HepG2 (cell line): Measurements from ENCODE around the gene C6orf132. TPM values are rescaled to one million over a fixed set of nuclear protein-coding genes. Genes with fewer than 3 reads are reported as not detected.

ENCODE experiments used
- ATAC-seq: fragments of 200-7000 bp; cut with Tn5 transposase; 3 replicates; pipeline ENCODE4 v1.9.1; 2020; ENCODE audit warnings: mild to moderate bottlenecking, moderate library complexity
- BruUV-seq: library from RNA; stranded (reverse); fragments of 400-500 nt; replicated peaks from 2 replicates; lab custom pipeline; 2021; lab: Mats Ljungman, UMichigan
- CTCF ChIA-PET: fragments of 300-600 bp; formaldehyde crosslinking; extraction: SDS; loops from one replicate; lab custom pipeline; 2021; ENCODE audit warnings: low total read pairs, inconsistent platforms, low intra/inter-chr PET ratio; lab: Yijun Ruan, JAX
- POLR2A ChIA-PET: fragments of 350-600 bp; sonication (Branson Sonifier 250); formaldehyde crosslinking; loops from one replicate; lab custom pipeline; 2020; ENCODE audit warnings: antibody characterized with exemption, inconsistent platforms; lab: Yijun Ruan, JAX
- DNase-seq: peaks from one replicate; pipeline ENCODE4 v3.0.0-alpha.2; 2015; ENCODE audit warnings: low spot score
- FAIRE-seq: peaks from 3 replicates; lab custom pipeline; 2011; peaks lifted over from hg19 to GRCh38; lab: Jason Lieb, UNC
- H2AFZ ChIP-seq: one replicate; pipeline ENCODE4 v1.6.1; 2011; ENCODE audit warnings: low read length, inconsistent platforms
- H3K27ac ChIP-seq: fragments of 300-600 bp; 3 replicates; pipeline ENCODE4 v1.8.0; 2011; ENCODE audit warnings: mixed run types, mild to moderate bottlenecking, mixed read lengths, low read length, inconsistent platforms; ENCODE audit not compliant: insufficient read depth; ENCODE audit errors: extremely low read length
- H3K27me3 ChIP-seq, 2 experiments: fragments of 200-600 bp in 1 of 2; 2 replicates in 1 of 2; 3 replicates in 1 of 2; pipeline versions ENCODE4 v1.6.0 to v1.8.0; 2011; ENCODE audit warnings: low read length in 2 of 2, mild to moderate bottlenecking in 2 of 2, moderate library complexity in 2 of 2, inconsistent platforms in 1 of 2; ENCODE audit not compliant: insufficient read depth in 2 of 2, control insufficient read depth in 1 of 2
- H3K36me3 ChIP-seq, 2 experiments: fragments of 200-600 bp in 1 of 2; replicated peaks in 1 of 2; 2 replicates in 1 of 2; 3 replicates in 1 of 2; pipeline versions ENCODE4 v1.5.1 to v1.8.0; 2011; ENCODE audit warnings: low read length in 2 of 2, inconsistent platforms in 1 of 2; ENCODE audit not compliant: insufficient read depth in 2 of 2, control insufficient read depth in 1 of 2
- H3K4me1 ChIP-seq: 2 replicates; pipeline ENCODE4 v1.5.1; 2012; ENCODE audit warnings: low read length, inconsistent platforms; ENCODE audit not compliant: insufficient read depth
- H3K4me2 ChIP-seq: 2 replicates; pipeline ENCODE4 v1.6.0; 2011; ENCODE audit warnings: low read depth, low read length, inconsistent platforms
- H3K4me3 ChIP-seq, 3 experiments: fragments of 200-600 bp in 1 of 3; sonication (generic), shearing (Covaris generic) in 1 of 3; replicated peaks in 1 of 3; 2 replicates each; pipeline ENCODE4 v1.5.1; 2011 to 2016; ENCODE audit warnings: low read length in 3 of 3, inconsistent platforms in 2 of 3, low read depth in 2 of 3, mild to moderate bottlenecking in 2 of 3, control low read depth in 1 of 3, mixed read lengths in 1 of 3; ENCODE audit not compliant: insufficient read depth in 1 of 3
- H3K79me2 ChIP-seq: one replicate; pipeline ENCODE4 v1.6.1; 2011; ENCODE audit warnings: low read length, inconsistent platforms; ENCODE audit not compliant: insufficient read depth
- H3K9ac ChIP-seq: 2 replicates; pipeline ENCODE4 v1.6.0; 2011; ENCODE audit warnings: mild to moderate bottlenecking, low read depth, low read length, inconsistent platforms; ENCODE audit not compliant: insufficient read depth
- H3K9me3 ChIP-seq: 2 replicates; pipeline ENCODE4 v1.5.1; 2012; ENCODE audit warnings: mild to moderate bottlenecking, low read length
- H4K20me1 ChIP-seq: 2 replicates; pipeline ENCODE4 v1.6.0; 2011; ENCODE audit warnings: inconsistent platforms, mild to moderate bottlenecking, low read length, moderate library complexity; ENCODE audit not compliant: insufficient read depth
- EHMT2 ChIP-seq: fragments of 200-600 bp; sonication (generic); IDR thresholded peaks from 2 replicates; pipeline ENCODE4 v1.7.0; 2017; ENCODE audit warnings: antibody characterized with exemption, low read depth, low read length, borderline replicate concordance
- FOXA3 ChIP-seq: IDR thresholded peaks from 2 replicates; pipeline ENCODE4 v1.6.1; 2016; ENCODE audit warnings: missing genetic modification reagents, missing compliant biosample characterization
- KAT8 ChIP-seq: IDR thresholded peaks from 2 replicates; pipeline ENCODE4 v1.6.1; 2016; ENCODE audit warnings: missing genetic modification reagents, missing compliant biosample characterization
- KDM2A ChIP-seq: sonication (generic); formaldehyde crosslinking; IDR thresholded peaks from 2 replicates; pipeline ENCODE4 v1.4.0; 2020; ENCODE audit warnings: low read depth, missing genetic modification reagents, borderline replicate concordance
- KDM5A ChIP-seq: fragments of 200-600 bp; sonication (generic); IDR thresholded peaks from 2 replicates; pipeline ENCODE4 v1.7.0; 2018; ENCODE audit warnings: antibody characterized with exemption, mild to moderate bottlenecking, low read length, borderline replicate concordance
- PRDM4 ChIP-seq: sonication (generic); formaldehyde crosslinking; IDR thresholded peaks from 2 replicates; pipeline ENCODE4 v1.9.0; 2021; ENCODE audit warnings: missing genetic modification reagents, borderline replicate concordance
- RFXANK ChIP-seq: IDR thresholded peaks from 2 replicates; pipeline ENCODE4 v1.6.1; 2016
- SOX13 ChIP-seq, 3 experiments: fragments of 450-650 bp in 1 of 3; sonication (generic) in 1 of 3; formaldehyde crosslinking in 1 of 3; IDR thresholded peaks in 2 of 3; conservative IDR thresholded peaks in 1 of 3; 2 replicates each; pipeline versions ENCODE4 v1.5.0 to v1.6.1; 2016 to 2020; ENCODE audit warnings: antibody characterized with exemption in 1 of 3, mild to moderate bottlenecking in 1 of 3, missing compliant biosample characterization in 1 of 3, missing genetic modification reagents in 1 of 3, moderate library complexity in 1 of 3
- TCF7L2 ChIP-seq: IDR thresholded peaks from 2 replicates; pipeline ENCODE4 v1.6.1; 2011; ENCODE audit warnings: mild to moderate bottlenecking, low read depth, low read length, moderate library complexity
- TOPORS ChIP-seq: sonication (generic); formaldehyde crosslinking; IDR thresholded peaks from 2 replicates; pipeline ENCODE4 v1.8.0; 2023; ENCODE audit warnings: mild to moderate bottlenecking, missing genetic modification reagents
- ZNF20 ChIP-seq: sonication (generic); formaldehyde crosslinking; IDR thresholded peaks from 2 replicates; pipeline ENCODE4 v1.4.0; 2020; ENCODE audit warnings: mild to moderate bottlenecking, moderate library complexity, missing genetic modification reagents
- ZNF281 ChIP-seq: sonication (generic); formaldehyde crosslinking; IDR thresholded peaks from 2 replicates; pipeline ENCODE4 v1.4.0; 2020; ENCODE audit warnings: missing genetic modification reagents, borderline replicate concordance
- ZNF674 ChIP-seq: sonication (generic); formaldehyde crosslinking; IDR thresholded peaks from 2 replicates; pipeline ENCODE4 v1.5.0; 2020; ENCODE audit warnings: low read depth, mild to moderate bottlenecking, missing genetic modification reagents
- WGBS: methylation state at CpG from one replicate; pipeline ENCODE4 v1.1.6; 2017; ENCODE audit warnings: low lambda C conversion rate; 5-methylcytosine and 5-hydroxymethylcytosine counted together
- in situ Hi-C: cut with HindIII; loops from 2 replicates; pipeline ENCODE4 v1.10.0; 2017; ENCODE audit warnings: low pct_unique_long_range_greater_than_20kb; ENCODE audit not compliant: extremely low pct_ligation_motif_present
- intact Hi-C: fragments of 100-400 bp; cut with micrococcal nuclease; formaldehyde crosslinking; loops from one replicate; pipeline ENCODE4 v1.10.0; 2022; ENCODE audit not compliant: unreplicated experiment
- polyA plus RNA-seq, 8 experiments: library from polyadenylated mRNA; depleted of rRNA in 3 of 8; stranded (reverse) in 7 of 8; unstranded in 1 of 8; fragments of >200 nt; fragmentation: Illumina TruSeq in 4 of 8; extraction: Trizol in 4 of 8; gene quantifications; 2 replicates each; pipeline versions ENCODE4 v1.2.1 to v1.2.3, GENCODE V29; 2011 to 2016; ENCODE audit warnings: low read depth in 4 of 8, missing spikeins in 1 of 8, mixed read lengths in 1 of 8; ENCODE audit not compliant: insufficient read depth in 1 of 8
- total RNA-seq, 5 experiments: library from RNA; depleted of rRNA; stranded (reverse); fragments of >200 nt; fragmentation: Illumina TruSeq; extraction: Trizol; gene quantifications; 2 replicates each; pipeline ENCODE4 v1.2.3, GENCODE V29; 2016; ENCODE audit warnings: low read depth in 1 of 5
- TF ChIP-seq, protein P1 (sequence below): sonication (generic); formaldehyde crosslinking; IDR thresholded peaks from 2 replicates; pipeline ENCODE4 v1.4.0; 2020; ENCODE audit warnings: missing genetic modification reagents

C6orf132 gene
- total and polyA plus RNA-seq, 2 of the 13 experiments (the other 11 are each of a cell fraction or from before 2014, with no cell fraction given), result 0.78 to 3.0 TPM

DNA sequence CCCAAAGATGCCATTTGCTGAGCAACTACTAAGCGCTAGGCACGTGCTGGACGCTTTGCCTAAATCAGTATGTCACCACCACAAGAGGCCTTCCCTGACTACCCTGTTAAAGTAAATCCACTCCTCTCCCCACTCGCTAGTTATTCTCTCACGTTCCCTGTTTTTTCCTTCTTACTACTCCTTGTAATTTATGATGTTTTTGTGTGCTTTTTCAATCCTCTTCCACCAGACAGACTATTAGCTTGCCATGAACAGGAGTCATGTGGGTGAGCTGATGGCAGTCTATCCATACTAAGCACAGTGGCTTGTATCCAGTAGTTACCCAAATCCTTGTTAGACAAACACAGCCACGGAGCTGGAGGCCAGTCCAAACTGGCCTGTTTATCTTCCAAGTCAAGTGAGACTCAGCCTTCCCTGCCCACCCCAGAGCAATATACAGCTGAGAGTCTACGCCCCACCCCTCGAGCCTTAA lies 41.2 kb downstream of the C6orf132 start:
- Histone ChIP-seq H3K4me3 (no peak overlapping the region), H3K27ac (no peak overlapping the region)
- 50% methylated on average over 8 of the region's 8 CpGs for WGBS
- TF ChIP-seq RFXANK (CRISPR knock-in tag), result no peak
- TF ChIP-seq TOPORS (CRISPR knock-in tag), result no peak
- no peak for TF ChIP-seq KDM5A
- no peak for TF ChIP-seq TCF7L2
- peak; percentile 35 for TF ChIP-seq FOXA3
- no peak for TF ChIP-seq EHMT2
- TF ChIP-seq ZNF281 (CRISPR knock-in tag), result no peak
- no peak for TF ChIP-seq KAT8 (CRISPR knock-in tag)
- TF ChIP-seq SOX13 (IDR thresholded peaks at IDR 0.05), result no peak
- TF ChIP-seq SOX13 (CRISPR knock-in tag; conservative IDR thresholded peaks at IDR 0.05 in 1 of 2, IDR thresholded peaks at IDR 0.05 in 1 of 2), result 0 out of 4 replicates have a peak, but pooled peaks of 1 of the 2 experiments have one; percentile 14
- TF ChIP-seq, protein P1, sequence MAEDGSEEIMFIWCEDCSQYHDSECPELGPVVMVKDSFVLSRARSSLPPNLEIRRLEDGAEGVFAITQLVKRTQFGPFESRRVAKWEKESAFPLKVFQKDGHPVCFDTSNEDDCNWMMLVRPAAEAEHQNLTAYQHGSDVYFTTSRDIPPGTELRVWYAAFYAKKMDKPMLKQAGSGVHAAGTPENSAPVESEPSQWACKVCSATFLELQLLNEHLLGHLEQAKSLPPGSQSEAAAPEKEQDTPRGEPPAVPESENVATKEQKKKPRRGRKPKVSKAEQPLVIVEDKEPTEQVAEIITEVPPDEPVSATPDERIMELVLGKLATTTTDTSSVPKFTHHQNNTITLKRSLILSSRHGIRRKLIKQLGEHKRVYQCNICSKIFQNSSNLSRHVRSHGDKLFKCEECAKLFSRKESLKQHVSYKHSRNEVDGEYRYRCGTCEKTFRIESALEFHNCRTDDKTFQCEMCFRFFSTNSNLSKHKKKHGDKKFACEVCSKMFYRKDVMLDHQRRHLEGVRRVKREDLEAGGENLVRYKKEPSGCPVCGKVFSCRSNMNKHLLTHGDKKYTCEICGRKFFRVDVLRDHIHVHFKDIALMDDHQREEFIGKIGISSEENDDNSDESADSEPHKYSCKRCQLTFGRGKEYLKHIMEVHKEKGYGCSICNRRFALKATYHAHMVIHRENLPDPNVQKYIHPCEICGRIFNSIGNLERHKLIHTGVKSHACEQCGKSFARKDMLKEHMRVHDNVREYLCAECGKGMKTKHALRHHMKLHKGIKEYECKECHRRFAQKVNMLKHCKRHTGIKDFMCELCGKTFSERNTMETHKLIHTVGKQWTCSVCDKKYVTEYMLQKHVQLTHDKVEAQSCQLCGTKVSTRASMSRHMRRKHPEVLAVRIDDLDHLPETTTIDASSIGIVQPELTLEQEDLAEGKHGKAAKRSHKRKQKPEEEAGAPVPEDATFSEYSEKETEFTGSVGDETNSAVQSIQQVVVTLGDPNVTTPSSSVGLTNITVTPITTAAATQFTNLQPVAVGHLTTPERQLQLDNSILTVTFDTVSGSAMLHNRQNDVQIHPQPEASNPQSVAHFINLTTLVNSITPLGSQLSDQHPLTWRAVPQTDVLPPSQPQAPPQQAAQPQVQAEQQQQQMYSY, result no peak
- TF ChIP-seq KDM2A (CRISPR knock-in tag), result peak; percentile 23; the same call in 1 of the 2 replicates
- no peak for TF ChIP-seq ZNF20 (CRISPR knock-in tag)
- no peak for TF ChIP-seq PRDM4 (CRISPR knock-in tag)
- no peak for TF ChIP-seq ZNF674

More for the DNA sequence above, 41.2 kb downstream of the C6orf132 start:
- in situ Hi-C loops, result no loop called here
- Histone ChIP-seq H3K36me3 (no peaks in the 10 kb centered on the region), H3K9ac (no peak overlapping the region), H3K27me3 (no peaks in the 10 kb centered on the region), H3K9me3 (no peaks in the 10 kb centered on the region), H3K79me2 (no peaks in the 10 kb centered on the region), H4K20me1 (no peaks in the 10 kb centered on the region), H3K4me2 (peak overlapping the region; percentile 9), H2AFZ (no peak overlapping the region), H3K4me1 (peaks cover 87% of the 10 kb centered on the region)
- ATAC-seq (0 out of 3 replicates have a peak, but pooled peaks have one; percentile 1), FAIRE-seq (no peak), DNase-seq (peak; percentile 56)
- BruUV-seq, result no TSS peak
- POLR2A ChIA-PET, result interaction anchor here (1.6 to 4.0 kb wide), 3 partner anchors 12 to 36 kb away, joined by 3 to 34 read pairs (median 34); no protein-coding TSS in a partner anchor
- intact Hi-C loops, result loop anchor here (2.0 kb wide), 1 partner anchor 18 kb away; no protein-coding TSS in a partner anchor
- CTCF ChIA-PET, result no interaction called here
